Panc1 (cell line): ENCODE measurements around the gene FCMR. TPM values are rescaled to one million over a fixed set of nuclear protein-coding genes. Genes with fewer than 3 reads are reported as not detected.

Experiments used
- ATAC-seq: fragments of 200-7000 bp; cut with Tn5 transposase; 2 replicates; pipeline ENCODE4 v1.9.1; 2020; ENCODE audit warnings: mild to moderate bottlenecking, moderate library complexity
- BruUV-seq: library from RNA; stranded (reverse); fragments of 400-500 nt; replicated peaks from 2 replicates; lab custom pipeline; 2021; lab: Mats Ljungman, UMichigan
- CTCF ChIA-PET: fragments of 300-600 bp; sonication (Branson Sonifier 250); formaldehyde crosslinking; loops from one replicate; lab custom pipeline; 2022; ENCODE audit warnings: antibody characterized with exemption; lab: Charles Lee
- POLR2A ChIA-PET: fragments of 300-600 bp; sonication (Branson Sonifier 250); formaldehyde crosslinking; loops from one replicate; lab custom pipeline; 2022; ENCODE audit warnings: antibody characterized with exemption; lab: Charles Lee
- DNase-seq: peaks from one replicate; pipeline ENCODE4 v3.0.0-alpha.2; 2010; ENCODE audit warnings: low read depth, low spot score
- H3K27ac ChIP-seq: 2 replicates; pipeline ENCODE4 v1.5.1; 2011; ENCODE audit warnings: mild to moderate bottlenecking, low read length, inconsistent platforms
- H3K27me3 ChIP-seq: fragments of 200-500 bp; sonication (Bioruptor generic); 2 replicates; pipeline ENCODE4 v1.6.0; 2014; ENCODE audit warnings: low read length, inconsistent platforms; ENCODE audit not compliant: control insufficient read depth, insufficient read depth
- H3K36me3 ChIP-seq: fragments of 200-500 bp; sonication (Bioruptor generic); 2 replicates; pipeline ENCODE4 v1.5.1; 2014; ENCODE audit warnings: inconsistent platforms, mild to moderate bottlenecking, low read length, moderate library complexity; ENCODE audit not compliant: control insufficient read depth, insufficient read depth
- H3K4me1 ChIP-seq: 2 replicates; pipeline ENCODE4 v1.5.1; 2011; ENCODE audit warnings: inconsistent platforms, mild to moderate bottlenecking, low read length, moderate library complexity; ENCODE audit not compliant: control insufficient read depth, insufficient read depth
- H3K4me3 ChIP-seq, 2 experiments: 2 replicates each; pipeline ENCODE4 v1.5.1; 2011 to 2012; ENCODE audit warnings: low read depth in 2 of 2, low read length in 2 of 2, mild to moderate bottlenecking in 2 of 2, inconsistent platforms in 1 of 2, moderate library complexity in 1 of 2
- H3K9me3 ChIP-seq: fragments of 200-500 bp; sonication (Bioruptor generic); 2 replicates; pipeline ENCODE4 v1.5.1; 2014; ENCODE audit warnings: low read depth, mild to moderate bottlenecking, inconsistent platforms, low read length, moderate library complexity; ENCODE audit not compliant: control insufficient read depth, insufficient read depth
- POLR2AphosphoS5 ChIP-seq: IDR thresholded peaks from 2 replicates; pipeline ENCODE4 v1.6.1; 2012; ENCODE audit warnings: mild to moderate bottlenecking, low read depth, low read length, moderate library complexity
- SIN3A ChIP-seq: IDR thresholded peaks from 2 replicates; pipeline ENCODE4 v1.6.1; 2012; ENCODE audit warnings: low read depth, mild to moderate bottlenecking, low read length, moderate library complexity, borderline replicate concordance; ENCODE audit not compliant: insufficient read depth
- TCF7L2 ChIP-seq: IDR thresholded peaks from 2 replicates; pipeline ENCODE4 v1.6.1; 2011; ENCODE audit warnings: mild to moderate bottlenecking, low read depth, low read length, inconsistent platforms
- in situ Hi-C: cut with HindIII; loops from 2 replicates; pipeline ENCODE4 v1.10.0; 2016; ENCODE audit warnings: low sequenced_read_pairs, low pct_unique_long_range_greater_than_20kb
- intact Hi-C: fragments of 100-400 bp; cut with micrococcal nuclease; formaldehyde crosslinking; loops from one replicate; pipeline ENCODE4 v1.10.0; 2022; ENCODE audit not compliant: unreplicated experiment
- total RNA-seq: library from RNA; stranded (reverse); gene quantifications from one replicate; pipeline ENCODE4 v1.2.1, GENCODE V29; 2021; ENCODE audit not compliant: unreplicated experiment
- TF ChIP-seq, protein P1 (sequence below): fragments of 450-650 bp; IDR thresholded peaks from 2 replicates; pipeline ENCODE4 v1.5.1; 2017; ENCODE audit warnings: mild to moderate bottlenecking
- TF ChIP-seq, protein P2 (sequence below), 2 experiments: IDR thresholded peaks; 2 replicates each; pipeline ENCODE4 v1.6.1; 2011 to 2012; ENCODE audit warnings: low read depth in 2 of 2, control low read depth in 1 of 2, low read length in 1 of 2, mild to moderate bottlenecking in 1 of 2, moderate library complexity in 1 of 2; ENCODE audit not compliant: insufficient read depth in 1 of 2

Gene FCMR
- total RNA-seq, 1 experiment from 2014 or later = 0.41 TPM

DNA sequence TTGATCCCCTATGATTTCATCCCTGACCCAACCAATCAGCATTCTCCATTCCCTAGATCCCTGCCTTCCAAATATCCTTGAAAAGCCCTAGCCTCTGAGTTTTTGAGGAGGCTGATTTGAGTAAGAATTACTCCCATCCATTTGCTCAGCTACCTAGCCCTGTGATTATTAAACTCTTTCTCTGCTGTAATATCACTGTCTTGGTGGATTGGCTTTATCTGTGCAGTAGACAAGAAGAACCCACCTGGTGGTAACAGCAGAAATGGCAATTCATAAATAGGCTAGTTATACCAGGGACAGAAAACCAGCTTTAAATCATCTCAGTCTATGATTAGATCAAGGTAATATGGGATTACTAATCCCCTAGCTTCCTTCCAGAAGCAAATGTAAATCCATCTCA, 43.3 kb downstream of the FCMR start:
- ATAC-seq = no peak
- POLR2A ChIA-PET = no interaction called here
- Histone ChIP-seq H3K36me3 (no peaks in the 10 kb centered on the region), H3K27ac (no peak overlapping the region), H3K9me3 (peaks cover 5% of the 10 kb centered on the region; the same call in 1 of the 2 replicates), H3K27me3 (no peaks in the 10 kb centered on the region), H3K4me3 (no peak overlapping the region), H3K4me1 (no peaks in the 10 kb centered on the region)
- BruUV-seq = no TSS peak
- in situ Hi-C loops (no loop called here), intact Hi-C loops (no loop called here)
- CTCF ChIA-PET = no interaction called here
- no peak for DNase-seq
- TF ChIP-seq POLR2AphosphoS5 = no peak
- no peak for TF ChIP-seq TCF7L2
- TF ChIP-seq SIN3A = no peak
- TF ChIP-seq, protein P1, sequence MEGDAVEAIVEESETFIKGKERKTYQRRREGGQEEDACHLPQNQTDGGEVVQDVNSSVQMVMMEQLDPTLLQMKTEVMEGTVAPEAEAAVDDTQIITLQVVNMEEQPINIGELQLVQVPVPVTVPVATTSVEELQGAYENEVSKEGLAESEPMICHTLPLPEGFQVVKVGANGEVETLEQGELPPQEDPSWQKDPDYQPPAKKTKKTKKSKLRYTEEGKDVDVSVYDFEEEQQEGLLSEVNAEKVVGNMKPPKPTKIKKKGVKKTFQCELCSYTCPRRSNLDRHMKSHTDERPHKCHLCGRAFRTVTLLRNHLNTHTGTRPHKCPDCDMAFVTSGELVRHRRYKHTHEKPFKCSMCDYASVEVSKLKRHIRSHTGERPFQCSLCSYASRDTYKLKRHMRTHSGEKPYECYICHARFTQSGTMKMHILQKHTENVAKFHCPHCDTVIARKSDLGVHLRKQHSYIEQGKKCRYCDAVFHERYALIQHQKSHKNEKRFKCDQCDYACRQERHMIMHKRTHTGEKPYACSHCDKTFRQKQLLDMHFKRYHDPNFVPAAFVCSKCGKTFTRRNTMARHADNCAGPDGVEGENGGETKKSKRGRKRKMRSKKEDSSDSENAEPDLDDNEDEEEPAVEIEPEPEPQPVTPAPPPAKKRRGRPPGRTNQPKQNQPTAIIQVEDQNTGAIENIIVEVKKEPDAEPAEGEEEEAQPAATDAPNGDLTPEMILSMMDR = no peak
- TF ChIP-seq, protein P2, sequence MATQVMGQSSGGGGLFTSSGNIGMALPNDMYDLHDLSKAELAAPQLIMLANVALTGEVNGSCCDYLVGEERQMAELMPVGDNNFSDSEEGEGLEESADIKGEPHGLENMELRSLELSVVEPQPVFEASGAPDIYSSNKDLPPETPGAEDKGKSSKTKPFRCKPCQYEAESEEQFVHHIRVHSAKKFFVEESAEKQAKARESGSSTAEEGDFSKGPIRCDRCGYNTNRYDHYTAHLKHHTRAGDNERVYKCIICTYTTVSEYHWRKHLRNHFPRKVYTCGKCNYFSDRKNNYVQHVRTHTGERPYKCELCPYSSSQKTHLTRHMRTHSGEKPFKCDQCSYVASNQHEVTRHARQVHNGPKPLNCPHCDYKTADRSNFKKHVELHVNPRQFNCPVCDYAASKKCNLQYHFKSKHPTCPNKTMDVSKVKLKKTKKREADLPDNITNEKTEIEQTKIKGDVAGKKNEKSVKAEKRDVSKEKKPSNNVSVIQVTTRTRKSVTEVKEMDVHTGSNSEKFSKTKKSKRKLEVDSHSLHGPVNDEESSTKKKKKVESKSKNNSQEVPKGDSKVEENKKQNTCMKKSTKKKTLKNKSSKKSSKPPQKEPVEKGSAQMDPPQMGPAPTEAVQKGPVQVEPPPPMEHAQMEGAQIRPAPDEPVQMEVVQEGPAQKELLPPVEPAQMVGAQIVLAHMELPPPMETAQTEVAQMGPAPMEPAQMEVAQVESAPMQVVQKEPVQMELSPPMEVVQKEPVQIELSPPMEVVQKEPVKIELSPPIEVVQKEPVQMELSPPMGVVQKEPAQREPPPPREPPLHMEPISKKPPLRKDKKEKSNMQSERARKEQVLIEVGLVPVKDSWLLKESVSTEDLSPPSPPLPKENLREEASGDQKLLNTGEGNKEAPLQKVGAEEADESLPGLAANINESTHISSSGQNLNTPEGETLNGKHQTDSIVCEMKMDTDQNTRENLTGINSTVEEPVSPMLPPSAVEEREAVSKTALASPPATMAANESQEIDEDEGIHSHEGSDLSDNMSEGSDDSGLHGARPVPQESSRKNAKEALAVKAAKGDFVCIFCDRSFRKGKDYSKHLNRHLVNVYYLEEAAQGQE (IDR thresholded peaks at IDR 0.05; ENCODE audit: insufficient read depth in 1 of 2, low read depth in 2 of 2, low read length in 1 of 2) = no peak

DNA sequence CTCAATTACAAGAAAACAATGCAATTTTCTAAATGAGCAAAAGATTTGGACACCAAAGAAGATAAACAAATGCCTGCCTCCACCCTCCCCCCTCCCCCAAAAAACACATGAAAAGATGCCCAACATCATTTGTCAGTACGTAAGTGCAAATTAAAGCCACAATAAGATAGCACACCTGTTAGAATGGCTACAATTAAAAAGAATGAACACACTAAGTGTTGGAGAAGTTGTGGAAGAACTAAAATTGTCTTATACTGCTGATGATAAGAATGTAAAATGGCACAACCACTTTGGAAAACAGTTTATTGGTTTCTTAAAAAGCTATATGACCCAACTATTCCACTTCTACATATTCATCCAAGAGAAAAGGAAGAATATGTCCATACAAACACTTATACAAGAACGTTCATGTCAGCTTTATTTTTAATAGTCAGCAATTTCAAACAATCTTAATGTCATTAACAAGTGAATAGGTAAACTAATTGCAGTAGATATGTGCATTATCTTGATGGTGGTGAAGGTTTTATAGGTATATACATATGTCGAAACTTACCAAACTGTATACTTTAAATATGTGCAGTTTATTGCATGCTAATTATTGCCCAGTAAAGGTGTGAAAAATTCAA, 45.9 kb downstream of the FCMR start:
- BruUV-seq = no TSS peak
- Histone ChIP-seq H3K4me3 (no peak overlapping the region), H3K4me1 (no peaks in the 10 kb centered on the region), H3K27me3 (no peaks in the 10 kb centered on the region), H3K9me3 (peaks cover 5% of the 10 kb centered on the region; the same call in 1 of the 2 replicates), H3K36me3 (no peaks in the 10 kb centered on the region), H3K27ac (no peak overlapping the region)
- ChIA-PET POLR2A (no interaction called here), CTCF (no interaction called here)
- intact Hi-C loops = no loop called here
- in situ Hi-C loops = no loop called here
- ATAC-seq (no peak), DNase-seq (no peak)
- TF ChIP-seq POLR2AphosphoS5 (no peak), TCF7L2 (no peak), SIN3A (no peak)
- TF ChIP-seq, protein P1 = no peak
